Effector CD8-positive, alpha-beta T cell (primary cell): ENCODE results near the gene DLG2.

Experiments used
- DNase-seq: peaks from one replicate; lab custom pipeline; 2025; lab: John Stamatoyannopoulos, UW

DLG2 gene

DNA sequence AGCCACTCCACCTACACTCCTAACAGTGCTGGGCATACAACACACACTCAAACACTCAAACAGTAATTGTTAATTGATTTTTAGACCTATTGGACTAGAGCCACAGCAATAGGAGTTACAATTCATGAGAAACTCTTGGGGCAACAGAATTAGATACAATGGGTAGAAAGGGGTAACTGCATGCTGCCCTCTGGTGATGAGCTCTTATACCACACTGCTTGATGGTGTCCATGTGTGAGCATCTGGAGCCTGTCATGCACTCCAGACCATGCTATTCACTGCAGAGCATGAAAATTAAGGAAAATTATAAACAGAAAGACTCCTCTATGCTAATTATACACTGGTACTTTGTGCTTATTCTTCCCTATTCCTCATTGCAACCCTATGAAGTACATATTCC lies 1365.4 kb downstream of the DLG2 start:
- DNase-seq: no peak

DNA sequence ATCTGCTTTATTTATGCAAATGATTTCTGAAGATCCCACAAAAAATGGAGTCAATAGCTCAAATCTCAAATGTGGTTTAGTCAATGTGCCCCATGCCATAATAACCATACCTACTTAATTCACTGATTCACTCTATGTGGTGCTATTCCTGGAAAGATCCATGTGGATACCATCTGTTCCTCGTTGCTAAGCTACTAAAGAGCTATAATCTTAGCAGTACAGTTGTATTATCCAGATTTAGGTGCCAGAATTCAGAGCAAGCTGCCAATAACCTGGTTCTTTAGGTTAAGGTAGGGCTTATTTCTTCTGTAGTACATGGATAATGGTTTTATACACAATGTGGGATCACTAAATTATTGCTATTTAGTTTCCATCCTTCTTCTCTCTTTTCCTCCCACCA lies 1366.3 kb downstream of the DLG2 start:
- DNase-seq: no peak

DNA sequence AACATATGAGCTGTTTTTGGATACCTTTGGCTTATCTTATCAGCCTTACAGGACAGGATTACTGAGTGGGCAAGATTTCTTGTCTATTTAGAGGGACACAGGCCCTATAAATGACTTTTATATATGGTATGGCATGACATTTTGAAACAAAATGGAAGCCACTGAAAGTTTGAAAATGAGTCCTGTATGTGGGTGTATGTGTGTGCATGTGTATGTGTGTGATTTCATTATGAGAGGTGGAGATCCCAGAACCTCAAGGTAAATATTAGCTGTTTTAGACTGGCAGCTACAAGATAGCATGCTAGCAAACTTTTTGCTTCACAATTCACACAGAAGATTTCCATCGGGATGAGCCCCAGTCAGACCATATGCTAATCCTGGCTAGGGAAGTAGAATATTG lies 1370.5 kb downstream of the DLG2 start:
- DNase-seq: no peak

DNA sequence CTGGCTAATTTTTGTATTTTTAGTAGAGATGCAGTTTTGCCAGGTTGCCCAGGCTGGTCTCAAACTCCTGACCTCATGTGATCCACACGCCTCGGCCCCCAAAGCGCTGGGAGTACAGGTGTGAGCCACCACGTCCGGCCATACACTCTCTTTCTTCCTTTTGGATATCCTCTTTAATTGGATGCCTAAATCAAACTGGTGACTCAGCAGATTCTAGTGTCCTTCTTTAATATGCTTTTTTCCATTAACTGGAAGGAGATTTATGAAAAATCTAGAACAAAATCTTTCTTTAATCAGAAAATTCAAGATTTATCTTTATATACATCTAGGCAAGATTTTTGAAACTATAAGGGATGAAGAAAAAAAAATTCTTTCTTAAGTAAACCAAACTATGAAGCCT lies 1371.7 kb downstream of the DLG2 start:
- no peak for DNase-seq

DNA sequence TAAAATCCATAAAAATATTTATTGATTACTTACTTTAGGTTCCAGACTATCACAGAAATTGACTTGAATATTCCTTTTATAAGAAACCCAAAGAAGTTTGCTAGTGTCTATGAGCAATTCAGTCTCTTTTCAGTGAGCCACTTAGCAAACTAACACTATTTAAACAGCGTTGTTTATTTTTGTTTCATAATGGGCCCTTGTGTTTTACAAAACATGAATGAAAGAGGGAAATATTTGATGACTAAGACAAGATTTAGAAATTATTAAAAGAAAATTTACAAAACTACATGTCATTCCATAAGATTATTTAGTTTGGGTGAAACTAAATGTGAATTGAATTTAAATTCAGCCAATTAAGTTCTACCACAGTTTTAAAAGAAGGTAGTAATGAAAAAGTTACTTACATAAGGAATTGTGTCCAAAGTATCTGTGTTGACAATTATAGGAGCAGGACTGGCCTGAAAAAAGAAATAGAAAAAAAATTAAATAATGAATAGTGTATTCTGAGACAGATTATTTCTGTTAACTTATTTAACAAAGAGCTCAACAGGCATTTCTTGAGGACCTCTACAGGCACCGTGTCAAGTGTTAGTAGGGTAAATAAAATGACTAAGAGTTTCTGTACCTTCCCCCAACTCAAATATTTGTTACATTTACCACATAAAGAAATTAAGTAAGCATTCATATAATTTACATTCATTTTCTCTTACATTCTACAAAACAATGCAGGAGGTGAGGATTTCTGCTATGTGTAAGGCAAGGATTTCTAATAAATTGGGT lies 1376.1 kb downstream of the DLG2 start:
- no peak for DNase-seq

DNA sequence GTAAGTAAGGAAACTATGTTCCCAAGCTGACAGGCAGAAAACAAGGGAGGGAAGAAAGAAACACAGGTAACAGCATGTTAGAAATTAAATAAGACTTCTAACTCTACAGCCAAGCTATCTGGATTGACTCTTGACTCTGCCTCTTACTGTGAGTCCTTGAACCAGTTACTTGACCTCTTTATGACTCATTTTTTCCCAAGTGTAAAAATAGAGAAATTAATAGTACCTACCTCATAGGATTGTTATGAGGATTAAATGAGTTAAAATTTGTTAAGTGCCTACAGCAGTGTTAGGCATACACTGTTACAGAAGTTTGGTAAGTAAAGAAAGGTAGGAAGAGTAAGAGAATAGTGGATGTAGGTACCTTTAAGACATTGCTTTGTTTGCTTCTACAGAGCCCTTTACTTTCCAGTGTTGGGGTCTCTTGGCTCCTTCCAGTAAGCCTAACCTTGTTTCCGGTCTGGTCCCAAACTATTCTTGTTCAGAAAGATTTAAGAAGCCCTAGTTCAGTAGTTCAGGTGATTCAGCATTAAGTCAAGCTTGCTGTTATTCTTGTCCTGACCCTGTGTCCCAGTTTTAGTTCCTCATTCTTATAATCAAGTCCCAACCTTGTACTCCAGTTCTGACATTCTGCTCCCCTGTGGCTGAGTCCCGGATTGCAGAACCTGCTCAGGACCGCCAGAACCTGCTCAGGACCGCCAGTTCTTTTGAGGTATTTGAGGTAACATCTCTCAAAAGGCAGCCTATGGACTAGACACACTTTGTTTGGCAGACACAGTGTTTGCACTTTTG lies 1377.6 kb downstream of the DLG2 start:
- no peak for DNase-seq

- no peak for DNase-seq
Measured at GRCh38 chr11:84247926-84248325, 1379.2 kb downstream of the DLG2 start.

GRCh38 chr11:84247129-84247528 lies 1380.0 kb downstream of the DLG2 start:
- no peak for DNase-seq

- DNase-seq: no peak
Measured at GRCh38 chr11:84243629-84244263, 1383.4 kb downstream of the DLG2 start.

GRCh38 chr11:84241343-84242131 lies 1385.6 kb downstream of the DLG2 start:
- DNase-seq: no peak

GRCh38 chr11:84240847-84241246 lies 1386.3 kb downstream of the DLG2 start:
- DNase-seq: no peak

- no peak for DNase-seq
Measured at GRCh38 chr11:84236436-84236835, 1390.7 kb downstream of the DLG2 start.

DNA sequence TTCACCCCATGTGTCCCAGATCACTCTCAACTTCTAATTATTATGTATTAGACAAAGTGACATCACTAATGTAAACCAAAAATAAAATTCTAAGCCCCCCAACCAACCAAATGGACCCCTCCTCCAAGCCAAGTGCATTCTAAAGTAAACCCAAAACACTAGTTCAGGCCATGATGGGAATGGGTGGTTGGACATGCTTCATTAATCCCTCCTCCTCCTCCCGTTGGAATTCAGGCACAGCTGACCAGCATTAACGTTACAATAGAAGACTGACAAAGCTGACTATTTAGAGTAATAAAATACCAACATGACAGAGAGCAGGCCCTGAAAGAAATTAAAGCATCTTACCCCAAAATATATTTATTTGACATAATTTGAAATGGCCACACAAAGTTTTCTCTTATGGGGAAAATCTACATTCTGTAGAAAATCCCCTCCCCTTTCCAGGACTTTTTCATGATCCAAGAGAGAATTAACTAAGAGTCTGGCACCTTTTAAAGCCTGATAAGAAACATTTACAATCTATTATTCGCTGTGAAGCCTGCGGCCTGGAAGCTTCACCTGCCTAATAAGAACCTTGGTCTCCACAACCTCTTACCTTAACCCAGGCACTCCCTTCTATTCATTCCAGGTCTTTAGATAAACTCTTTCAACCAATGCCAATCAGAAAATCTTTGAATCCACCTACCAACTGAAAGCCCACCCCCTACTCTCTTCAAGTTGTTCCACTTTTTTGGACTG lies 1392.5 kb downstream of the DLG2 start:
- no peak for DNase-seq

- DNase-seq: no peak
Measured at GRCh38 chr11:84234011-84234410, 1393.1 kb downstream of the DLG2 start.

DNA sequence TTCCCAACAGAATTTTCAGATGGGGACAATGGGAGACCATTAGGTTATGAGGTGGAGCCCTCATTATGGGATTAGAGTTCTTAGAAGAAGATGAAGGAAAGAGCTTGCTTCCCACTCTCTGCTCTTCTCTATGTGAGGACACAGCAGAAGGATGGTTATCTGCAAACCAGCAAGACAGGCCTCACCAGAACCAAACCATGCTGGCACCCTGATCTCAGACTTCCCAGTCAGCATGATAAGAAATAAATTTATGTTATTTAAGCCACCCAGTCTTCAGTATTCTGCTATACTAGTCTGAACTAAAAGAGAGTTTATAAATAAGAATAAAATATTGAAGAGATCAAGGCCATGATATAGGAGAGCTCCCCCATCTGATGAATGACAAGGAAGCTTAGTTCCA lies 1394.6 kb downstream of the DLG2 start:
- no peak for DNase-seq

GRCh38 chr11:84230402-84230801 lies 1396.7 kb downstream of the DLG2 start:
- DNase-seq: no peak

DNA sequence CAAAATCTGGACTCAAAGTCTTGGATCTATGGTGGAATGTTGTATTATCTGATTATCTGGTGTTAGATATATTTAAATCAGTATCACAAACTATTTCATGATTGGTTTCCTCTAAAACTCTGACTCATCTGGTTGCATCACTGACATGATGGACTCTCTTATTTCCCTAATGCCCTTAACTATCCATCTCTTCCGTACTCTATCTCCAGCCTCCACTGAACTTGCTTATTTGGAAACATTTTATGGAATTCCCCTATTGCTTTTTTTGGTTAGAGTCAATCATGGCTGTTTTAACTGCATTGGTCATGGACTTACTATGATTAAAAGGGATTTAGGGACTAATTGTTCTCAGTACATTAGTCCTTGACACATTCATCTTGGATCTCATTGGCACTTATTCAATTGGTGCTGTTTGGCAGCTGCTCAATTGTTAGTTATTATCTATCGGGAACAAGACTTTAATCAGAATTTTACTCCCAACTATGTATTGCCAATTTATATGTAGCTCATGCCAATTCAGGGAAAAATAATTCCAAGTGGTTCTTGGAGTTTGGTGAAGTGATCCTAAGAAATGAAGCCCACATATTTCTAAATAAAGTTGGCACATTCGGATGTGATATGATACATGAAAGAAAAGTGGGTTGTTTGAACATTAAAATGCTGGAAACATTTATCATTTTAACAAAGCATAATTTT lies 1399.0 kb downstream of the DLG2 start:
- DNase-seq: no peak

DNA sequence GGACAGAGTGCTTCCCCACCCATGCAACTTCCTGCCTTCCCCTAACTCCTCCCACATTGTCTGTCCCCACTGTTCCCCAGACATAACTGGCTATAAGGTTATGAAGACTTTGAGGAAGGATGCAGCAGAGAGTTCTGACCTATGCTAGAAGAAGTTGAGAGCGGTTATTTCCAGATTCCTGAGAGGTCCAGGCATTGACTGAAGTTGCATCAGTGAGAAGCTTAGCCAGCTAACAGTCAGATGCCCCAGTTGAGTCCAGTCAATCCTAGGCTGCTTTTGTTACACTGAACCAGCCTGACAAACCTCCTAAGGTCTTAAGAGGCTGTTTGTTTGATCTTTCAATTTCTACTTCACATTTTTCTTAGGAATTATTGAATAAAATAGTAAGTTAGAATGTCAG lies 1403.1 kb downstream of the DLG2 start:
- no peak for DNase-seq

DNA sequence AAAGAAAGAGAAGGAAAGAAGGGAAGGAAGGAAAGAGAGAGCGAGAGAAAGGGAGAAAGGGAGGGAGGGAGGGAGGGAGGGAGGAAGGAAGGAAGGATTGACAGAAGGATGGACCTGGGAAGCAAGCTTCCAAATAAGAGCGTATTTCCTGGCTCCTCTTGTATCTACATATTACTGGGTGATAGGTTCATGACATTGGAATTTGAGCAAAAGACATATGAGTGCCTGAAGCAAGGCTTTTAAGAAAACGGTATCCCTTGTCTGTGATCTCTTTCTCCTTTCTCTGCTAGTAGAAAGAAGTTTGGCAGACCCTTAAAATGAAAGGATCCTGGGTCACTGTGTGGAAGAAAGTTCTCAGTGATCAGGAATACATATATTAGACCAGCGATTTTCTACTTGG lies 1408.8 kb downstream of the DLG2 start:
- no peak for DNase-seq

- DNase-seq: no peak
Measured at GRCh38 chr11:84215672-84216071, 1411.5 kb downstream of the DLG2 start.

DNA sequence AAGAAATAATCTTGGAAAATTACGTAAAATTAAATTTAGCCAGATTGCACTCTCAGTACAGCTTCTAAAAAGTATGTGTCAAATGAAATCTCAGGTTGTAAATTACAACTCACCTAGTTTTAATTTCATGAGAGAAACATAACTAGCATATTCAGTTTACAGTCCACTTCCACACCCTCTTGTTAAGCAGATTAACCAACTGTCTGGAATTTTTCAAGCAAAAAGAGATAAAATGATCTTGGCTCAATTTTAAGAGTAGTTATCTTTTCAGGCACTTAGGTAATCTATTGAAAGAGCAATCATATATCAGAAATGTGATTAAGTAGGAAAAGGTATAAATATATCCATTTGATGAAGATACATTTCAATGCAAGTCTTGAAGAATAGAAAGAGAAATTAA lies 1412.6 kb downstream of the DLG2 start:
- no peak for DNase-seq
